ENCODE results near the gene UNC13A.

Gene UNC13A

DNA sequence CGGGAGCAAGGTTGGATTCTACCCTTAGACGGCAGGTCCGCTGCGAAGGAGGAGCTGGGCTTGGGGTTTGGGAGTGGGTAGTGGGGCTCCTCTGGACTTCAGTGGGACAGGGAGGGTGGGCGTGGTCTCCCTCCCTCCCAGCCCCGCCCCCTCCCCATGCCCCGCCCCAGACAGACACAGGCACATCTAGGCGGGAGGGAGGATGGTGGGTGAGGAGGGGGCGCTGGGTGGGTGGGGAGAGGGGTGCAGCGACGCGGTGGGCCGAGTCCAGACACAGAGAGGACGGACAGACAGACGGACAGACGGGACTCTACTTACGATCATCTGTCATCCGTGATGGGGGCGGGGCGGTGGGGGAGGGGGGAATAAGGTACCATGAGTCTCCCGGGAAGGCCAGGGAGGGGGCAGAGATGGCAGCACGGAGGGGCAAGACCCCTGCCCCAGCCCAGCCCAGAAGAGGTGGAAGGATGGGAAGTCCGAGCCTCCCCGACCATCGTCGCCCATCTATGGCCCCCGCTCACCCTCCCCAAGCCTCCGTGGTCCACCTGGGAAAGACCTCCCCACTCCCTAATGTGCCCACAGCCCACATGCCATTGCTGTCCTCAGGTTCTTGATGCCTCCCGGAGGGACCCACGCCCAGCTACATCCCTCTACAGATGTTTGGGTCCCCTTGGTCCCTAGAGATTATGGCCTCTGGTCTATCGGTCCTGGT is 64.8 kb downstream of the UNC13A start:
- CTCF ChIA-PET = no interaction called here
- TF ChIP-seq SP1 (IDR thresholded peaks at IDR 0.05) (no peak), FOXA1 (IDR thresholded peaks at IDR 0.05) (no peak), ARNT (IDR thresholded peaks at IDR 0.05) (no peak), CTBP1 (IDR thresholded peaks at IDR 0.05; ENCODE audit: borderline replicate concordance) (no peak), LEF1 (IDR thresholded peaks at IDR 0.05; ENCODE audit: borderline replicate concordance) (no peak), ELF4 (IDR thresholded peaks at IDR 0.05) (no peak), HDGF (IDR thresholded peaks at IDR 0.05; ENCODE audit: borderline replicate concordance) (no peak), L3MBTL2 (conservative IDR thresholded peaks at IDR 0.05) (no peak), ZNF384 (IDR thresholded peaks at IDR 0.05) (no peak), SUZ12 (IDR thresholded peaks at IDR 0.05) (no peak), FOXM1 (IDR thresholded peaks at IDR 0.05; ENCODE audit: borderline replicate concordance) (no peak), FOXK2 (IDR thresholded peaks at IDR 0.05) (no peak), TARDBP (IDR thresholded peaks at IDR 0.05) (no peak), NFRKB (IDR thresholded peaks at IDR 0.05) (no peak)
- TF ChIP-seq, protein P1, sequence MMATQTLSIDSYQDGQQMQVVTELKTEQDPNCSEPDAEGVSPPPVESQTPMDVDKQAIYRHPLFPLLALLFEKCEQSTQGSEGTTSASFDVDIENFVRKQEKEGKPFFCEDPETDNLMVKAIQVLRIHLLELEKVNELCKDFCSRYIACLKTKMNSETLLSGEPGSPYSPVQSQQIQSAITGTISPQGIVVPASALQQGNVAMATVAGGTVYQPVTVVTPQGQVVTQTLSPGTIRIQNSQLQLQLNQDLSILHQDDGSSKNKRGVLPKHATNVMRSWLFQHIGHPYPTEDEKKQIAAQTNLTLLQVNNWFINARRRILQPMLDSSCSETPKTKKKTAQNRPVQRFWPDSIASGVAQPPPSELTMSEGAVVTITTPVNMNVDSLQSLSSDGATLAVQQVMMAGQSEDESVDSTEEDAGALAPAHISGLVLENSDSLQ (IDR thresholded peaks at IDR 0.05) = no peak
- DNase-seq (ENCODE audit: extremely low spot score) = no peak
- POLR2A ChIA-PET = no interaction called here

DNA sequence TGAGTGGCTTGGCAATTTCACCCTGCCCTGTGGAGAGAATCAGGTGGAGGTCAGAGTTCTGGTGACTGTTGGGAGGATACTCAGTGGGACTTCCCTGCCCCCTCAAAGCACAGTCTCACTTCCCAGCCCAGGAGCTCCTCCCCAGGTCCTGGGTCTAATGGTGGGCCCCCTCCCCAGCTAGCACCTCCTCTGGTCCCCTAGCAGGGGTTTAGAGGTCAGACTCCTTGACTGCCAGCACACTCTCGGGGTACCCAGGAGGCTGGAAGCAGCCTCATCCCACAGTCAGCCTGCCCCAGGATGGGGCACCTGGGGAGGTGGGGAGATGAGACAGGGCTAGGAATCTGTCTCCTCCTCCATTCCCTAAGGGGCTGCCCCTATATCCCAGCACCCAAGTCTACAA is 67.5 kb downstream of the UNC13A start:
- ChIA-PET CTCF (no interaction called here), POLR2A (interaction anchor here (1.7 kb wide), 1 partner anchor 15 kb away, joined by 10 read pairs; no protein-coding TSS in a partner anchor)
- TF ChIP-seq FOXM1 (IDR thresholded peaks at IDR 0.05; ENCODE audit: borderline replicate concordance) = no peak
- no peak for DNase-seq (ENCODE audit: extremely low spot score)

DNA sequence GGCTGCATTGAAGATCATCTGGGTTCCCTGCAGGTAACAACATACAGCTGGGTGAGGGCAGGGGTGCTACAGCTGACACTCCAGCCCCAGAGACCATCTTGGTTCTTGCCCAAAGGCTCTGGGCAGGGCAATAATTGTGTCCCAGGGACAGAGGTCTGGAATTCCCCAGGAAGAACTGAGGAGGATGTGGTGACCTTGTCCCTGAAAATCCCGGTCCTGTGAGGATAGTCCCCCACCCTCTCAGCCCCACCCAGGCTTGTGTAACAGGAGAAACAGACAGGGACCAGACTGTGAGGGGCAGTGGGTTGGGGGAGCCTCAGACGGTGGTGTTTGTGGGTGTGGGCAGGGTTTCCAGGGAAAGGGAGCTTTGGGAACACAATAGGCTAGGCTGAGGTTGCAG is 69.2 kb downstream of the UNC13A start:
- ChIA-PET POLR2A (interaction anchor here (0.9 kb wide), 1 partner anchor 13 kb away, joined by 3 read pairs; no protein-coding TSS in a partner anchor), CTCF (interaction anchor here (0.9 kb wide), 1 partner anchor 9 kb away, joined by 3 read pairs; no protein-coding TSS in a partner anchor)
- TF ChIP-seq FOXK2 (IDR thresholded peaks at IDR 0.05) (no peak), FOXA1 (IDR thresholded peaks at IDR 0.05) (no peak), HDGF (IDR thresholded peaks at IDR 0.05; ENCODE audit: borderline replicate concordance) (no peak), ZNF384 (IDR thresholded peaks at IDR 0.05) (no peak), SP1 (IDR thresholded peaks at IDR 0.05) (no peak), L3MBTL2 (conservative IDR thresholded peaks at IDR 0.05) (no peak), FOXM1 (IDR thresholded peaks at IDR 0.05; ENCODE audit: borderline replicate concordance) (no peak), ELF4 (IDR thresholded peaks at IDR 0.05) (no peak), CTBP1 (IDR thresholded peaks at IDR 0.05; ENCODE audit: borderline replicate concordance) (no peak), SUZ12 (IDR thresholded peaks at IDR 0.05) (no peak), TARDBP (IDR thresholded peaks at IDR 0.05) (no peak), BHLHE40 (IDR thresholded peaks at IDR 0.05; ENCODE audit: borderline replicate concordance) (no peak), LEF1 (IDR thresholded peaks at IDR 0.05; ENCODE audit: borderline replicate concordance) (no peak)
- TF ChIP-seq, protein P1 (IDR thresholded peaks at IDR 0.05) = no peak
- no peak for DNase-seq (ENCODE audit: extremely low spot score)

- ChIA-PET POLR2A (interaction anchor here (0.9 kb wide), 1 partner anchor 12 kb away, joined by 3 read pairs; no protein-coding TSS in a partner anchor), CTCF (interaction anchor here (0.9 kb wide), 1 partner anchor 9 kb away, joined by 3 read pairs; no protein-coding TSS in a partner anchor)
- TF ChIP-seq FOXK2 (IDR thresholded peaks at IDR 0.05) = no peak
- TF ChIP-seq, protein P1 (IDR thresholded peaks at IDR 0.05) = no peak
- no peak for TF ChIP-seq HDGF (IDR thresholded peaks at IDR 0.05; ENCODE audit: borderline replicate concordance)
- no peak for TF ChIP-seq ARNT (IDR thresholded peaks at IDR 0.05)
- no peak for TF ChIP-seq FOXM1 (IDR thresholded peaks at IDR 0.05; ENCODE audit: borderline replicate concordance)
- no peak for TF ChIP-seq CTBP1 (IDR thresholded peaks at IDR 0.05; ENCODE audit: borderline replicate concordance)
- DNase-seq (ENCODE audit: extremely low spot score) = no peak
Observed at GRCh38 chr19:17618281-17618903, 69.8 kb downstream of the UNC13A start.

DNA sequence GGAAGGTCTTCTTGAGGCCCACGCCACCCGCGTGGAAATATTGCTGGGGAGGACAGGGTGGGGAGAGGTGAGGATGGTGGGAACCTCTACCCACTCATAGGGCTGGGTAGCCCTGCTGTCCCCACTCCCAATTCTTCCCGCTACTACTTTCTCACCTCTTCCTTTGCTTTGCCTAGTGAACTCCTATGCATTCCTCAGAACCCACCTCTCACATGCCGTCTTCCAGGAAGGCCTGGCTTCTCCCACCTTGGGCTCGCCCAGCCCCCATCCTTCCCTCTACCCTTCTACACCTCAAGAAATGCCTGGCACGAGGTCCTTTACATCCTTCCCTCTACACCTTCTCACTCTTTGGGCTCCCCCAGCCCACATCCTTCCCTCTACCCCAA is 70.4 kb downstream of the UNC13A start:
- ChIA-PET POLR2A (no interaction called here), CTCF (interaction anchor here (0.9 kb wide), 1 partner anchor 8 kb away, joined by 3 read pairs; no protein-coding TSS in a partner anchor)
- TF ChIP-seq NFRKB (IDR thresholded peaks at IDR 0.05) (no peak), SUZ12 (IDR thresholded peaks at IDR 0.05) (no peak), L3MBTL2 (conservative IDR thresholded peaks at IDR 0.05) (no peak), HDGF (IDR thresholded peaks at IDR 0.05; ENCODE audit: borderline replicate concordance) (no peak)
- no peak for DNase-seq (ENCODE audit: extremely low spot score)

DNA sequence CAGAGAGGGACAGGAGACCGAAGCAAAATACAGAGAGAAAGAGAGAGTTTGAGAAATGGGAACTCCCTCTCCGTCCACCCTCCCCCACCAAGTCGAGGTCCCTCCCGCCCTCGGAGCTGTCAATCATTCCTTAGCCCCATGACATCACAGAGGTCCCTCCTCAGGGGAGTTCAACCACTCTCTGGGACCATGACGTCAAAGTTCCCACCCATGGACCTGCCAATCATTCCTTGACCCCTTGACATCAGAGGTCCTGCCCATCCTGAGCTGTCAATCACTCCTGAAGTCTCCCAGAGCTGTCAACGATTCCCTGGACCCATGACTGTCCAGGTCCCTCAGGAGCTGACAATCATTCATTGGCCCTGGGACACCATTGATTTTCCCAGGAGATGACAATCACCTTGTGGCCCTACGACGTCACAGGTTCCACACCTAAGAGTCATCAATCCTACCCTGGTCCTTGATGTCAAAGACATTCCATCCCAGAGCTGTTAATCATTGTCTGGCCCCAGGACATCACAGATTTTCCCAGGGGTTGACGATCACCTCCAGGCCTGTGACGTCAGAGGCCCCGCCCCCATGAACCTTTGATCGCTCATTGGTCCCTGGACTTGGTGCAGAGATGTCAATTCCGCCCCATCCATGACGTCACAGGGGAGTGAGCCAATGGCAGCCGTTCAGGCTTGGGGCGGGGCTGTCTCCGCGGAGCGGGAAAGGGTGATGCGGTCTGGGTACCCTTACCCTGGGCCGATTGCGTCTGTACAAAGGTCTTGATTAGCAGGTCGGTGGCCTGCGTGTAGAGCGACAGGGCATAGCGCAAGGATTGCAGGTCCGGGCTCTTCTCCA is 71.0 kb downstream of the UNC13A start:
- peak; percentile 53 for DNase-seq (ENCODE audit: extremely low spot score)
- ChIA-PET POLR2A (interaction anchor here (1.5 kb wide), 1 partner anchor 11 kb away, joined by 9 read pairs; no protein-coding TSS in a partner anchor), CTCF (no interaction called here)
- TF ChIP-seq FOXA1 (IDR thresholded peaks at IDR 0.05) (no peak), ZNF384 (IDR thresholded peaks at IDR 0.05) (no peak)
- TF ChIP-seq, protein P1 (IDR thresholded peaks at IDR 0.05) = peak; percentile 97
